HG02763 (cell line): ENCODE results near the gene TTF2.
"Not testable (repeated sequence)": the region's sequence is repeated elsewhere in the genome, so short reads cannot be mapped to it uniquely, and the experiment has no call there.

Experiments
- ATAC-seq: cut with Tn5 transposase; IDR thresholded peaks from one replicate; pipeline ENCODE4 v1.9.1; 2021; ENCODE audit warnings: mild to moderate bottlenecking, moderate library complexity; ENCODE audit not compliant: unreplicated experiment

Gene TTF2

GRCh38 chr1:117147856-117148588 lies 87.9 kb downstream of the TTF2 start:
- no peak for ATAC-seq

- no peak for ATAC-seq
These were observed 90.2 kb downstream of the TTF2 start for GRCh38 chr1:117150316-117150715.

- not testable (repeated sequence) for ATAC-seq
These were observed 91.2 kb downstream of the TTF2 start for GRCh38 chr1:117151305-117151704.
